Sigmoid colon (tissue), 7 donors: ENCODE results near the gene COL15A1. TPM values are rescaled to one million over a fixed set of nuclear protein-coding genes. Genes with fewer than 3 reads are reported as not detected.
A peak's percentile ranks its signal among the peaks of the same experiment; 100 is the strongest.

Experiments
- DNase-seq: peaks from one replicate; pipeline ENCODE4 v3.0.0-alpha.2; 2019
- H3K27ac ChIP-seq, 4 donors: fragments of 200-600 bp; sonication (generic); one replicate each; pipeline ENCODE4 v1.5.1; 2016 to 2019; ENCODE audit warnings: mild to moderate bottlenecking in 1 of 4
- H3K27me3 ChIP-seq, 3 donors: fragments of 200-600 bp; sonication (generic); one replicate each; pipeline ENCODE4 v1.5.1; 2019; ENCODE audit warnings: mild to moderate bottlenecking in 1 of 3
- H3K36me3 ChIP-seq, 4 donors: fragments of 200-600 bp; sonication (generic); one replicate each; pipeline ENCODE4 v1.5.1; 2016 to 2019
- H3K4me1 ChIP-seq, 4 donors: fragments of 200-600 bp; sonication (generic); one replicate each; pipeline ENCODE4 v1.5.1; 2017 to 2019
- H3K4me3 ChIP-seq, 4 donors: fragments of 200-600 bp; sonication (generic); one replicate each; pipeline ENCODE4 v1.5.1; 2017 to 2019; ENCODE audit warnings: mild to moderate bottlenecking in 2 of 4, moderate library complexity in 1 of 4
- H3K9me3 ChIP-seq, 4 donors: fragments of 200-600 bp in 3 of 4; sonication (generic) in 3 of 4; one replicate each; pipeline versions ENCODE4 v1.5.1 to v1.6.1; 2013 to 2019
- EP300 ChIP-seq, 4 donors: sonication (generic); formaldehyde crosslinking; IDR thresholded peaks; one replicate each; pipeline ENCODE4 v1.6.1; 2017; ENCODE audit warnings: antibody characterized with exemption in 4 of 4
- POLR2A ChIP-seq, 2 donors: fragments of 450-650 bp; IDR thresholded peaks; one replicate each; pipeline ENCODE4 v1.6.1; 2016; ENCODE audit warnings: antibody characterized with exemption in 2 of 2, mild to moderate bottlenecking in 2 of 2, moderate library complexity in 2 of 2
- POLR2AphosphoS5 ChIP-seq, 4 donors: sonication (generic); formaldehyde crosslinking; IDR thresholded peaks; one replicate each; pipeline ENCODE4 v1.6.1; 2017; ENCODE audit warnings: antibody characterized with exemption in 4 of 4
- WGBS, 2 donors: extraction: QIAGEN DNeasy Blood & Tissue Kit; methylation state at CpG; one replicate each; pipeline ENCODE4 v1.1.7; 2013; 5-methylcytosine and 5-hydroxymethylcytosine counted together
- intact Hi-C: fragments of 100-400 bp; cut with DNase I; formaldehyde crosslinking; loops from one replicate; pipeline ENCODE4 v1.15.1; 2023
- polyA plus RNA-seq, 3 donors: library from polyadenylated mRNA; stranded (reverse); fragments of 200-250 nt; gene quantifications; one replicate each; pipeline ENCODE4 v1.2.3, GENCODE V29; 2013
- total RNA-seq, 4 donors: library from RNA; depleted of rRNA; stranded (reverse); fragments of >200 nt; gene quantifications; one replicate each; pipeline ENCODE4 v1.1.0, GENCODE V29; 2016
- TF ChIP-seq, protein P1 (sequence below), 4 experiments: fragments of 450-650 bp in 3 of 4; fragments of 200-600 bp in 1 of 4; IDR thresholded peaks; one replicate each; pipeline ENCODE4 v1.5.1; 2016 to 2019; ENCODE audit warnings: antibody characterized with exemption in 4 of 4, mild to moderate bottlenecking in 3 of 4, moderate library complexity in 2 of 4
- donor health status: healthy with polysubstance abuse.
- donor health status: Bipolar disorder and iron deficiency.
- donor health status: healthy.

COL15A1 gene
- total and polyA plus RNA-seq, 7 donors, result under 0.01 to 104 (median 21.4) TPM

DNA sequence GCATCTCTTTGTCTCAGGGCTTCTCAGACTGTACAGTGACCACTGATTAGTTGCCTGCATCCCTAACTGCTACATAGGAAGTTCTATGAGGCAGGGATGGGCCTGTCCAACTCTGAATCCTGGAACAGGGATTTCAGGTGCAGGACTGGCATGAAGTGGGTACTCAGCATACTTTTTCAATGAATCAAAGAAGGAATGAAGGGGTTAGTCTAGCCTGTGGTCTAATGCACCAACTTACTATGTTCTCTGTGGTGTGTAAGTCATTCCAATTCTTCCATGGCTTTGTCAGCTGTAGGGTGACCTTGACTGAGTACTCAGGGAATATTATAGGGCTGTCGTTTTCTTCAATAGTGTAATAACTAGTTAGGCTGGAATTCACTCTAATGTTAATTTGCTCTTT lies 8.3 kb downstream of the COL15A1 start:
- H3K27ac ChIP-seq, result peak overlapping the region in 3 of 4 donors; percentile 80 to 91 (median 87)
- WGBS, 2 donors, result 38 to 77% methylated on average over 1 of the region's 1 CpG

GRCh38 chr9:98953581-98954243 lies 10.0 kb downstream of the COL15A1 start:
- peak overlapping the region; percentile 79 to 91 (median 84) for H3K27ac ChIP-seq
- intact Hi-C loops, result no loop called here
- no peak overlapping the region for H3K4me3 ChIP-seq
- peak in 1 of 4 donors; percentile 2 for TF ChIP-seq POLR2AphosphoS5 (IDR thresholded peaks at IDR 0.05)
- TF ChIP-seq, protein P1, sequence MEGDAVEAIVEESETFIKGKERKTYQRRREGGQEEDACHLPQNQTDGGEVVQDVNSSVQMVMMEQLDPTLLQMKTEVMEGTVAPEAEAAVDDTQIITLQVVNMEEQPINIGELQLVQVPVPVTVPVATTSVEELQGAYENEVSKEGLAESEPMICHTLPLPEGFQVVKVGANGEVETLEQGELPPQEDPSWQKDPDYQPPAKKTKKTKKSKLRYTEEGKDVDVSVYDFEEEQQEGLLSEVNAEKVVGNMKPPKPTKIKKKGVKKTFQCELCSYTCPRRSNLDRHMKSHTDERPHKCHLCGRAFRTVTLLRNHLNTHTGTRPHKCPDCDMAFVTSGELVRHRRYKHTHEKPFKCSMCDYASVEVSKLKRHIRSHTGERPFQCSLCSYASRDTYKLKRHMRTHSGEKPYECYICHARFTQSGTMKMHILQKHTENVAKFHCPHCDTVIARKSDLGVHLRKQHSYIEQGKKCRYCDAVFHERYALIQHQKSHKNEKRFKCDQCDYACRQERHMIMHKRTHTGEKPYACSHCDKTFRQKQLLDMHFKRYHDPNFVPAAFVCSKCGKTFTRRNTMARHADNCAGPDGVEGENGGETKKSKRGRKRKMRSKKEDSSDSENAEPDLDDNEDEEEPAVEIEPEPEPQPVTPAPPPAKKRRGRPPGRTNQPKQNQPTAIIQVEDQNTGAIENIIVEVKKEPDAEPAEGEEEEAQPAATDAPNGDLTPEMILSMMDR (IDR thresholded peaks at IDR 0.05), result no peak
- no peak for DNase-seq
- H3K9me3 ChIP-seq, result no peaks in the 10 kb centered on the region
- H3K36me3 ChIP-seq, result no peaks in the 10 kb centered on the region
- 89 to 90% methylated on average over 2 of the region's 2 CpGs for WGBS, 2 donors
- H3K4me1 ChIP-seq, result peaks cover 0 to 55% (median 41%) of the 10 kb centered on the region in 4 donors
- no peaks in the 10 kb centered on the region for H3K27me3 ChIP-seq

More for the DNA sequence above, 8.3 kb downstream of the COL15A1 start:
- Histone ChIP-seq H3K27me3 (no peaks in the 10 kb centered on the region), H3K4me3 (no peak overlapping the region), H3K4me1 (peaks cover 0 to 44% (median 32%) of the 10 kb centered on the region in 4 donors), H3K9me3 (no peaks in the 10 kb centered on the region), H3K36me3 (no peaks in the 10 kb centered on the region)
- no peak for DNase-seq
- TF ChIP-seq EP300 (IDR thresholded peaks at IDR 0.05), result no peak
- intact Hi-C loops, result no loop called here

GRCh38 chr9:98954244-98954610 lies 10.5 kb downstream of the COL15A1 start:
- TF ChIP-seq POLR2A (IDR thresholded peaks at IDR 0.05), result no peak
- TF ChIP-seq POLR2AphosphoS5 (IDR thresholded peaks at IDR 0.05), result peak; percentile 24 to 75 (median 64)
- peak; percentile 56 to 95 (median 70) for TF ChIP-seq EP300 (IDR thresholded peaks at IDR 0.05)
- no peaks in the 10 kb centered on the region for H3K27me3 ChIP-seq
- H3K4me3 ChIP-seq, result no peak overlapping the region
- H3K36me3 ChIP-seq, result no peaks in the 10 kb centered on the region
- H3K27ac ChIP-seq, result peak overlapping the region; percentile 79 to 91 (median 84)
- WGBS, 2 donors, result 81 to 88% methylated on average over 2 of the region's 2 CpGs
- no peaks in the 10 kb centered on the region for H3K9me3 ChIP-seq
- intact Hi-C loops, result no loop called here
- peaks cover 0 to 59% (median 46%) of the 10 kb centered on the region in 4 donors for H3K4me1 ChIP-seq
- DNase-seq, result no peak

- peak overlapping the region; percentile 79 to 91 (median 84) for H3K27ac ChIP-seq
- WGBS, 2 donors, result 82 to 85% methylated on average over 3 of the region's 3 CpGs
- intact Hi-C loops, result no loop called here
These were observed 11.6 kb downstream of the COL15A1 start for GRCh38 chr9:98955259-98955658.

DNA sequence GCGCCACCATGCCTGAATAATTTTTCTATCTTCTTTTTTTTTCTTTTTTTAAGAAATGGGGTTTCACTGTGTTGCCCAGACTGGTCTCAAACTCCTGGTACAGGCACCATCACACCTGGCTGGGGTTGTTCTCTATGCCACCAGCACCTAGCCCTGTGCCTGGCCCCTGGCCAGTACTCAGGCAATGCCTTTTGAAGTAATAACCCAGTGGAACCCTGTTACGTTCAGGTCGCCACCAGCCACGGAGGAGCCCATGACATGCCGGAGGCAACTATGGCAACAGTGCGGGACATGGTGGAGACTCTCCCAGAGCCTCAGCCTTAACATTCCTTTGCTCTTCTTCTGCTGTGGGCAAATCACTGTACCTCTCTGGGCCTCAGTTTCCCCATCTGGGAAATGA lies 14.1 kb downstream of the COL15A1 start:
- intact Hi-C loops, result no loop called here
- TF ChIP-seq POLR2AphosphoS5 (IDR thresholded peaks at IDR 0.05), result no peak
- no peak for TF ChIP-seq EP300 (IDR thresholded peaks at IDR 0.05)
- no peak for TF ChIP-seq POLR2A (IDR thresholded peaks at IDR 0.05)
- TF ChIP-seq, protein P1 (IDR thresholded peaks at IDR 0.05), result no peak
- no peak for DNase-seq
- no peaks in the 10 kb centered on the region for H3K9me3 ChIP-seq
- WGBS, 2 donors, result 94% methylated on average over 6 of the region's 6 CpGs
- no peaks in the 10 kb centered on the region for H3K36me3 ChIP-seq
- peaks cover 0 to 87% (median 75%) of the 10 kb centered on the region in 4 donors for H3K4me1 ChIP-seq
- H3K27ac ChIP-seq, result peak overlapping the region; percentile 79 to 91 (median 86)
- no peaks in the 10 kb centered on the region for H3K27me3 ChIP-seq
- H3K4me3 ChIP-seq, result no peak overlapping the region

More at GRCh38 chr9:98955259-98955658, 11.6 kb downstream of the COL15A1 start:
- Histone ChIP-seq H3K36me3 (no peaks in the 10 kb centered on the region), H3K9me3 (no peaks in the 10 kb centered on the region), H3K4me3 (no peak overlapping the region), H3K4me1 (peaks cover 0 to 69% (median 57%) of the 10 kb centered on the region in 4 donors), H3K27me3 (no peaks in the 10 kb centered on the region)
- DNase-seq, result no peak
- TF ChIP-seq EP300 (IDR thresholded peaks at IDR 0.05) (no peak), POLR2AphosphoS5 (IDR thresholded peaks at IDR 0.05) (no peak), POLR2A (IDR thresholded peaks at IDR 0.05) (no peak)
- TF ChIP-seq, protein P1 (IDR thresholded peaks at IDR 0.05), result no peak
